Loucy (cell line): ENCODE results near the gene CDH12.

Experiments used
- H2AFZ ChIP-seq: fragments of 200-600 bp; sonication (generic); 2 replicates; pipeline ENCODE4 v1.6.0; 2016; ENCODE audit warnings: antibody characterized with exemption, mild to moderate bottlenecking, low read length, moderate library complexity
- H3F3A ChIP-seq: fragments of 200-600 bp; 2 replicates; pipeline ENCODE4 v1.6.0; 2016; ENCODE audit warnings: antibody characterized with exemption, low read depth, mild to moderate bottlenecking
- H3K27me3 ChIP-seq: fragments of 200-600 bp; sonication (generic); 2 replicates; pipeline ENCODE4 v1.6.1; 2014; ENCODE audit warnings: low read length, mild to moderate bottlenecking; ENCODE audit not compliant: insufficient read depth, poor library complexity, severe bottlenecking
- H3K36me3 ChIP-seq: fragments of 200-600 bp; sonication (generic); 2 replicates; pipeline ENCODE4 v1.6.1; 2016; ENCODE audit warnings: low read length; ENCODE audit not compliant: insufficient read depth
- H3K4me1 ChIP-seq: fragments of 200-600 bp; sonication (generic); 2 replicates; pipeline ENCODE4 v1.5.1; 2014; ENCODE audit warnings: low read length, mild to moderate bottlenecking; ENCODE audit not compliant: insufficient read depth, poor library complexity, severe bottlenecking
- H3K4me2 ChIP-seq: fragments of 200-600 bp; sonication (generic); 2 replicates; pipeline ENCODE4 v1.6.0; 2014; ENCODE audit warnings: antibody characterized with exemption, low read length, low read depth, mild to moderate bottlenecking; ENCODE audit not compliant: poor library complexity, severe bottlenecking
- H3K4me3 ChIP-seq: fragments of 200-600 bp; sonication (generic); 2 replicates; pipeline ENCODE4 v1.5.1; 2014; ENCODE audit warnings: low read length, mild to moderate bottlenecking, mixed read lengths; ENCODE audit not compliant: poor library complexity, severe bottlenecking
- H3K79me2 ChIP-seq: fragments of 200-600 bp; sonication (generic); 2 replicates; pipeline ENCODE4 v1.6.1; 2014; ENCODE audit warnings: low read length; ENCODE audit not compliant: insufficient read depth
- H3K9ac ChIP-seq: fragments of 200-600 bp; sonication (generic); 2 replicates; pipeline ENCODE4 v1.6.0; 2014; ENCODE audit warnings: mild to moderate bottlenecking, low read depth, low read length, moderate library complexity; ENCODE audit not compliant: poor library complexity, severe bottlenecking
- H3K9me2 ChIP-seq: fragments of 200-600 bp; sonication (generic); replicated peaks from 2 replicates; pipeline ENCODE4 v1.6.1; 2016; ENCODE audit warnings: low read depth, low read length, mixed read lengths
- H3K9me3 ChIP-seq: fragments of 200-600 bp; sonication (generic); 2 replicates; pipeline ENCODE4 v1.6.1; 2014; ENCODE audit warnings: mild to moderate bottlenecking, antibody characterized with exemption, low read length, low read depth; ENCODE audit not compliant: insufficient read depth
- H4K20me1 ChIP-seq: fragments of 200-600 bp; sonication (generic); 2 replicates; pipeline ENCODE4 v1.6.0; 2014; ENCODE audit warnings: antibody characterized with exemption, low read length, mild to moderate bottlenecking; ENCODE audit not compliant: insufficient read depth, poor library complexity, severe bottlenecking
- EZH2phosphoT487 ChIP-seq: fragments of 200-600 bp; IDR thresholded peaks from 2 replicates; pipeline ENCODE4 v1.6.1; 2018; ENCODE audit warnings: antibody characterized with exemption, mild to moderate bottlenecking, moderate library complexity, borderline replicate concordance
- TF ChIP-seq, protein P1 (sequence below): fragments of 200-600 bp; sonication (generic); conservative IDR thresholded peaks from 2 replicates; pipeline ENCODE4 v1.5.1; 2014; ENCODE audit warnings: mild to moderate bottlenecking, antibody characterized with exemption, low read length

The CDH12 gene

GRCh38 chr5:22500556-22500955, 352.6 kb downstream of the CDH12 start:
- no peaks in the 10 kb centered on the region for H3K79me2 ChIP-seq
- H3K4me1 ChIP-seq = no peaks in the 10 kb centered on the region
- H3K9me3 ChIP-seq = no peaks in the 10 kb centered on the region
- H3F3A ChIP-seq = no peaks in the 10 kb centered on the region
- no peaks in the 10 kb centered on the region for H4K20me1 ChIP-seq
- no peak overlapping the region for H3K9ac ChIP-seq
- H3K4me2 ChIP-seq = no peak overlapping the region
- H3K27me3 ChIP-seq = no peaks in the 10 kb centered on the region
- H2AFZ ChIP-seq = no peak overlapping the region
- no peaks in the 10 kb centered on the region for H3K36me3 ChIP-seq
- no peak overlapping the region for H3K4me3 ChIP-seq
- TF ChIP-seq EZH2phosphoT487 = no peak
- TF ChIP-seq, protein P1, sequence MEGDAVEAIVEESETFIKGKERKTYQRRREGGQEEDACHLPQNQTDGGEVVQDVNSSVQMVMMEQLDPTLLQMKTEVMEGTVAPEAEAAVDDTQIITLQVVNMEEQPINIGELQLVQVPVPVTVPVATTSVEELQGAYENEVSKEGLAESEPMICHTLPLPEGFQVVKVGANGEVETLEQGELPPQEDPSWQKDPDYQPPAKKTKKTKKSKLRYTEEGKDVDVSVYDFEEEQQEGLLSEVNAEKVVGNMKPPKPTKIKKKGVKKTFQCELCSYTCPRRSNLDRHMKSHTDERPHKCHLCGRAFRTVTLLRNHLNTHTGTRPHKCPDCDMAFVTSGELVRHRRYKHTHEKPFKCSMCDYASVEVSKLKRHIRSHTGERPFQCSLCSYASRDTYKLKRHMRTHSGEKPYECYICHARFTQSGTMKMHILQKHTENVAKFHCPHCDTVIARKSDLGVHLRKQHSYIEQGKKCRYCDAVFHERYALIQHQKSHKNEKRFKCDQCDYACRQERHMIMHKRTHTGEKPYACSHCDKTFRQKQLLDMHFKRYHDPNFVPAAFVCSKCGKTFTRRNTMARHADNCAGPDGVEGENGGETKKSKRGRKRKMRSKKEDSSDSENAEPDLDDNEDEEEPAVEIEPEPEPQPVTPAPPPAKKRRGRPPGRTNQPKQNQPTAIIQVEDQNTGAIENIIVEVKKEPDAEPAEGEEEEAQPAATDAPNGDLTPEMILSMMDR = no peak
- no peaks in the 10 kb centered on the region for H3K9me2 ChIP-seq

DNA sequence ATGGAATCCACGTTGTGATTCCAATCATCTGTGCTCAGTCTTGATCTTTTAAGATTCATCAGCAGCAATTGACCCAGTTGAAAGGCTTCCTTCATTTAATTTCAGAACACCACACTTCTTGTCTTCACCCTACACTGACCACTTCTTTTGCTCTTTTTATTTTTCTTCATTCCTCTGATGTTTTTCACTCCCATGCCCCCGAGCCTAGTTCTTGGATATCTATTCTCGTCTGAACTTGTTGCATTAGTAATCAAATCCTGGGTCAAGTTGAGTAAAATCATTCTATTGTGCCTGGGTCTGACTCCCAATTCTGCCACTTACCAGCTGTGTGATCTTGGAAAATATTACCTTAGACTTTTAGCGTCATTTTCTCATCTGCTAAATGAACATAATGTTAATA, 356.5 kb downstream of the CDH12 start:
- no peaks in the 10 kb centered on the region for H3F3A ChIP-seq
- H2AFZ ChIP-seq = no peak overlapping the region
- H3K9me2 ChIP-seq = no peaks in the 10 kb centered on the region
- no peaks in the 10 kb centered on the region for H3K27me3 ChIP-seq
- H3K9ac ChIP-seq = no peak overlapping the region
- no peaks in the 10 kb centered on the region for H3K9me3 ChIP-seq
- H3K36me3 ChIP-seq = no peaks in the 10 kb centered on the region
- H3K4me3 ChIP-seq = no peak overlapping the region
- H3K4me1 ChIP-seq = no peaks in the 10 kb centered on the region
- H3K4me2 ChIP-seq = no peak overlapping the region
- H4K20me1 ChIP-seq = no peaks in the 10 kb centered on the region
- no peaks in the 10 kb centered on the region for H3K79me2 ChIP-seq
- TF ChIP-seq EZH2phosphoT487 = no peak
- TF ChIP-seq, protein P1 = no peak

DNA sequence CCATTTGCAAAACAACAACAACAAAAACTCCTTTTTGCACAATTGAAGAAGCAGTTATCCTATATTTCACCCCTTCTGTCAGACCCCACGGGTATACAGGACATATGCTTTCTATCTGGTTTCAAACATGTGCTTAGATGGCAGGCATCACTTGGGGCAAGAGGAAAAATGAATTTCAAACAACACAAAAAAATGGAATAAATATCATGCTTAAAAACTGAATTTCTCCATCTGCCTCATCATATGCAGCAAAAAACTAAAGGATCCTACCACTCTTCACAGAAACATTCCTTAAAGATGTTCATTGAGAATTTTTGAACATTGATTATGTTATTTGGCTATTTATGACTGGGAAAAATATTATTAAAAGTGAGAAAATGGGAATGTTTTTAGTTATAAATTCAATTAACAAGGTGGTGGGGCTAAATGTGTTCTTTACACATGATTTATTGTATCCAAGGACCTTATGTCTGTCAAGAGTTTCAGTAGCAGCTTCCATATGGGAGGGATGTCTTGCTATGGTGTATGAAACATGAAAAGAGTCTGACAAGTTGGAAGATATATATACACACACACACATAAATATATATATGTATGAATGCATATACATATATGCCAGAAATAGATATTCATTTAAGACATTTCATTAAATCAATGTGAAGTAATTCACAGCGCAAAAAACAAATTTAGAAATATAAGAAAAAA, 358.0 kb downstream of the CDH12 start:
- Histone ChIP-seq H3K36me3 (no peaks in the 10 kb centered on the region), H3K9me2 (no peaks in the 10 kb centered on the region)

More for the DNA sequence above, 358.0 kb downstream of the CDH12 start:
- Histone ChIP-seq H3K79me2 (no peaks in the 10 kb centered on the region), H3K9ac (no peak overlapping the region), H2AFZ (no peak overlapping the region), H3K9me3 (no peaks in the 10 kb centered on the region), H4K20me1 (no peaks in the 10 kb centered on the region), H3K4me1 (no peaks in the 10 kb centered on the region), H3K27me3 (no peaks in the 10 kb centered on the region), H3K4me3 (no peak overlapping the region), H3K4me2 (no peak overlapping the region), H3F3A (no peaks in the 10 kb centered on the region)
- TF ChIP-seq, protein P1 = no peak
